HFFc6 (cell line): ENCODE data around the gene EPB42. TPM values are rescaled to one million over a fixed set of nuclear protein-coding genes. Genes with fewer than 3 reads are reported as not detected.

Source experiments
- DNase-seq: peaks from one replicate; pipeline ENCODE4 v3.0.0-alpha.2; 2018
- H3K27ac Mint-ChIP-seq: 2 replicates; pipeline ENCODE4 v1.8.0; 2020; ENCODE audit warnings: mild to moderate bottlenecking, mixed read lengths
- H3K27me3 Mint-ChIP-seq: 2 replicates; pipeline ENCODE4 v1.8.0; 2021; ENCODE audit warnings: mild to moderate bottlenecking, moderate library complexity, mixed read lengths; ENCODE audit not compliant: insufficient read depth
- H3K36me3 Mint-ChIP-seq: 2 replicates; pipeline ENCODE4 v1.8.0; 2021; ENCODE audit warnings: low read depth, mixed read lengths
- H3K4me1 Mint-ChIP-seq: 2 replicates; pipeline ENCODE4 v1.8.0; 2020; ENCODE audit warnings: low read depth, mixed read lengths
- H3K4me3 Mint-ChIP-seq: 2 replicates; pipeline ENCODE4 v1.8.0; 2020; ENCODE audit warnings: mild to moderate bottlenecking, moderate library complexity, mixed read lengths
- H3K9me3 Mint-ChIP-seq: 2 replicates; pipeline ENCODE4 v1.8.0; 2020; ENCODE audit warnings: mild to moderate bottlenecking, mixed read lengths
- CTCF ChIP-seq: fragments of 200-600 bp; sonication (generic); IDR thresholded peaks from 2 replicates; pipeline ENCODE4 v1.5.0; 2021; ENCODE audit warnings: antibody characterized with exemption, mild to moderate bottlenecking
- total RNA-seq, 6 experiments: library from RNA; stranded (reverse); fragmentation: NEBNext Ultra II Directional; extraction: Animal tissue kit (Norgen Biotek cat#: 25700); gene quantifications; 2 replicates in 1 of 6; 3 replicates in 5 of 6; pipeline ENCODE4 v1.2.3, GENCODE V29; 2021

Gene EPB42
- total RNA-seq, 6 experiments from 2014 or later, result not detected

- TF ChIP-seq CTCF, result no peak
- Mint-ChIP-seq H3K9me3 (no peaks in the 10 kb centered on the region), H3K4me1 (peaks cover 30% of the 10 kb centered on the region), H3K27me3 (no peaks in the 10 kb centered on the region), H3K27ac (no peak overlapping the region), H3K4me3 (no peak overlapping the region), H3K36me3 (peaks cover 21% of the 10 kb centered on the region)
- DNase-seq, result no peak
Observed at GRCh38 chr15:43165801-43166325, 55.0 kb downstream of the EPB42 start.

- Mint-ChIP-seq H3K27me3 (no peaks in the 10 kb centered on the region), H3K4me1 (peaks cover 27% of the 10 kb centered on the region), H3K4me3 (no peak overlapping the region), H3K27ac (no peak overlapping the region), H3K36me3 (peaks cover 38% of the 10 kb centered on the region), H3K9me3 (peaks cover 4% of the 10 kb centered on the region; the same call in 1 of the 2 replicates)
- no peak for TF ChIP-seq CTCF
- no peak for DNase-seq
Observed at GRCh38 chr15:43153269-43153668, 67.5 kb downstream of the EPB42 start.

- peak overlapping the region; percentile 41; the same call in 1 of the 2 replicates for H3K4me3 Mint-ChIP-seq
- no peaks in the 10 kb centered on the region for H3K27me3 Mint-ChIP-seq
- no peak for TF ChIP-seq CTCF
- DNase-seq, result no peak
- H3K9me3 Mint-ChIP-seq, result peaks cover 4% of the 10 kb centered on the region; the same call in 1 of the 2 replicates
- H3K36me3 Mint-ChIP-seq, result peaks cover 32% of the 10 kb centered on the region
- H3K4me1 Mint-ChIP-seq, result peaks cover 27% of the 10 kb centered on the region
- peak overlapping the region; percentile 72 for H3K27ac Mint-ChIP-seq
Observed at GRCh38 chr15:43151688-43152087, 69.1 kb downstream of the EPB42 start.

- H3K9me3 Mint-ChIP-seq, result peaks cover 4% of the 10 kb centered on the region; the same call in 1 of the 2 replicates
- peak overlapping the region; percentile 95 for H3K27ac Mint-ChIP-seq
- H3K36me3 Mint-ChIP-seq, result peaks cover 24% of the 10 kb centered on the region
- DNase-seq, result peak; percentile 98
- peak overlapping the region; percentile 64 for H3K4me3 Mint-ChIP-seq
- peaks cover 27% of the 10 kb centered on the region for H3K4me1 Mint-ChIP-seq
- no peak for TF ChIP-seq CTCF
- H3K27me3 Mint-ChIP-seq, result no peaks in the 10 kb centered on the region
Observed at GRCh38 chr15:43150191-43150929, 70.5 kb downstream of the EPB42 start.

Other genes starting within 250 kb of the EPB42 start
- 10 to 100 TPM; 24.6 to 30.1 (median 26.8) TPM for gene UBR1, start 115.0 kb downstream of the EPB42 start, total RNA-seq
- 10 to 100 TPM in 4 of 6 experiments, 1 to 10 TPM in 2; 8.2 to 12.1 (median 11.2) TPM for gene TMEM62, start 87.4 kb downstream of the EPB42 start, total RNA-seq
- 10 to 100 TPM; 50.9 to 60.7 (median 57.2) TPM for gene CCNDBP1, start 35.6 kb downstream of the EPB42 start, total RNA-seq
- not detected for gene TGM5, start 45.9 kb upstream of the EPB42 start, total RNA-seq
- gene TGM7, start 81.2 kb upstream of the EPB42 start, total RNA-seq, result not detected
- gene LCMT2, start 109.6 kb upstream of the EPB42 start, total RNA-seq, result 1 to 10 TPM; 5.7 to 8.8 (median 6.5) TPM
- 10 to 100 TPM; 12.7 to 16.7 (median 14.7) TPM for gene ZSCAN29, start 150.0 kb upstream of the EPB42 start, total RNA-seq
- 10 to 100 TPM; 16.1 to 22.2 (median 18.7) TPM for gene TUBGCP4, start 150.1 kb upstream of the EPB42 start, total RNA-seq